Neural progenitor cell (in vitro differentiated cells): ENCODE data around the gene CCNA1.

Experiments used
- CTCF ChIP-seq: fragments of 200-600 bp; sonication (generic); IDR thresholded peaks from 2 replicates; pipeline ENCODE4 v1.5.1; 2017; ENCODE audit warnings: antibody characterized with exemption, mild to moderate bottlenecking
- EZH2 ChIP-seq: fragments of 200-600 bp; sonication (generic); IDR thresholded peaks from 2 replicates; pipeline ENCODE4 v1.6.1; 2017; ENCODE audit warnings: antibody characterized with exemption, mild to moderate bottlenecking, moderate library complexity

- no peak for TF ChIP-seq CTCF
- no peak for TF ChIP-seq EZH2
Observed at GRCh38 chr13:36456577-36456976, 24.3 kb downstream of the CCNA1 start.
